GM20000 (cell line): ENCODE results near the gene TTLL12.

Experiments
- DNase-seq: peaks from one replicate; pipeline ENCODE4 v3.0.0; 2012; ENCODE audit warnings: low spot score
- CTCF ChIP-seq: IDR thresholded peaks from 2 replicates; pipeline ENCODE4 v1.5.1; 2012; ENCODE audit warnings: mild to moderate bottlenecking, control low read depth; ENCODE audit errors: extremely low read depth, missing control alignments

Gene TTLL12

GRCh38 chr22:43230971-43231723 is 44.2 kb upstream of the TTLL12 start:
- peak; percentile 86 for TF ChIP-seq CTCF
- DNase-seq: peak; percentile 88

DNA sequence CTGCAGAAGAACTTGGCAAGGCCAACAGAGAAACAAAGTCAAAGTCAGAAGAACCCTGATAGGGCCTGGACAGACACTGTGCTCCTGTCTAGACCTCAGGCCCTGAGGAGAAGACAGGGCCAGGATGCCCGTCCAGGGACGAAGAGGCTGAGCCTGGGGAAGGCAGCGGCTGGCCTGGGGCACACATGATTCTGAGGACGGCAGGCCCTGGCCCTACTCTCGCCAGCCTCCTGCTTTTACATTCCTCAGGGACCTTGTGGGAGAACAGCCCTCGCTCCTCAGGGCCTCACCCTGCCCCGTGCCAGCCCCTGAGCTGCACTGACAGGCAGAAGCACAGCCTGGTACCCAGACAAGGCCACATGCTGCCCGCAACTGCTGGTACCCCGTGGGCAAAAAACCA is 43.6 kb upstream of the TTLL12 start:
- TF ChIP-seq CTCF: no peak

DNA sequence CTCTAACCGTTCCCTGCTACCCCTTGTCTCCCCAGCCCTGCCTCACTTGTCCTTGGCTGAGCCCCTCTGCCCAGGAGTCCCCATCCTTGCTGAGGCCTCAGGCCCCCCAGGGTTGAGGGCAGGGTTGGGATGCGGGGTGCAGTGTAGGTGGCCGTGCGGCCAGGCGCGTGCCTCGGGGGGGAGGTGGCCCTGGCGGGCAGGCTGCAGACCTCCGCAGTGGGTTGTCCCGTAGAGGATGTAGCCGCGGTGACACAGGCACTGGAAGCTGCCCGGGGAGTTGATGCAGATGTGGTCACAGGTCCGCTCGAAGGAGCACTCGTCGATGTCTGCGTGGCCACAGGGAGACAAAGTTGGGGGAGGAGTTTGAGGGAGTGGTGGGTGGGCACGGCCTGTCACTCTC is 41.9 kb upstream of the TTLL12 start:
- no peak for DNase-seq
- no peak for TF ChIP-seq CTCF

More for the DNA sequence above, 43.6 kb upstream of the TTLL12 start:
- no peak for DNase-seq

- no peak for TF ChIP-seq CTCF
- peak; percentile 44 for DNase-seq
These were observed 41.4 kb upstream of the TTLL12 start for GRCh38 chr22:43228330-43228729.

DNA sequence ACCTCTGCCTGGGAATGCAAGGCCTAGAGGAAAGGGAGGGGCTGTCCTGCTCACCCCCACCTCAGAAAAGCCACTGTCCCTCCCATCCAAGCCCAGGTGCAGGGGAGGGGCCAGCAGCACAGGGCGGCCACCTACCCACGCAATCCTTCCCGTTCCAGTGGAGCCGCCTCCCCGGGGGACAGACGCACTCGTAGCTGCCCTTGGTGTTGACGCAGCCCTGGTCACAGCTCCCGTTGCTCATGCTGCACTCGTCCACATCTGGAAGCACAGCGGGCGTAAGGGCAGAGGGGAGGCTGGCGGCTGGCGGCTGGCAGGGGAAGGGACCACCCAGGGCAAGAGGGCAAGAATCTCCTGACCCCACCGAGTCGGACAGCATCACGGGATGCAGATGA is 40.3 kb upstream of the TTLL12 start:
- no peak for DNase-seq
- no peak for TF ChIP-seq CTCF

- DNase-seq: no peak
- no peak for TF ChIP-seq CTCF
These were observed 39.7 kb upstream of the TTLL12 start for GRCh38 chr22:43226377-43227238.

DNA sequence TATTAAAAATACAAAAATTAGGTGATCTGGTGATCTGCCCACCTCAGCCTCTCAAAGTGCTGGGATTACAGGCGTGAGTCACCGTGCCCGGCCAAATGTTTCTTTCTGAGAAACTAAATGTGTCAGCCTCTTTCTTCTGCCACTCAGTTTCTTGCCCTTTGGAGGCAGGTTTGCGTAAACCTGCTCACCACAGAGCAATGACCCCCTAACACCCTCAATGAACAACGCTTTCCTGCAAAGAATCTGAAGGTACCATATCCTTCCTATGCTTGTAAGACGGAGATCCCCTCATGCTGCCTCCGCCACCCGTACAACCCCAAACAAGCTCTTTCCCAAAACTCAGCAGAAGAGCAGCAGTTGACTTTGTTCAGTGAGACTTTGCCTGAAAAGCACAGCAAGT is 38.7 kb upstream of the TTLL12 start:
- no peak for DNase-seq
- no peak for TF ChIP-seq CTCF
